ENCODE results near the gene LHFPL3.

Gene LHFPL3

GRCh38 chr7:104773796-104774195, 445.4 kb downstream of the LHFPL3 start:
- TF ChIP-seq CTCF (IDR thresholded peaks at IDR 0.05; ENCODE audit: low read length) (no peak), EZH2 (optimal IDR thresholded peaks at IDR 0.05; ENCODE audit: low read depth, low read length) (no peak), EZH2phosphoT487 (IDR thresholded peaks at IDR 0.05; ENCODE audit: low read length) (no peak)

DNA sequence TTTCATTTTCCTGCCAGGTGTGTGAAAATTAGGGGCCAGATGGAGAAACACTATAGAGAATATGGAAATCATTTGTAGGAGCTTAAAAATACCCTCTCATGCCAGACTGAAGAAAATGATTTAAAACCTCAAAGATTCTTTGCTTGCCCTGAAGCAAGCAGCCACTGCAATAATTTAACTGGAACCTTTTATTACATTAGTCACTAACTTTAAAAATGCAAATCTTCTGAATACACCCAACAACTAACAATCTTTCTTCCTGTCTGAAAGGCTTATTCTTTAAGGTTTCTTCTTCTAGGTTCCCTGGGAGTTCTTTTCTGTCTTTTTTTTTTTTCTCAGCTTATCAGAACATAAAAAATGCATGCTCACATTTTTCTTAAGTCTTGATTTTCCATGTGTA, 447.1 kb downstream of the LHFPL3 start:
- Histone ChIP-seq H3K27me3 (replicated peaks; ENCODE audit: insufficient read depth, low read length) (no peaks in the 10 kb centered on the region), H3K9me2 (replicated peaks; ENCODE audit: insufficient read depth, low read length) (no peaks in the 10 kb centered on the region), H3K4me3 (ENCODE audit: low read length) (no peak overlapping the region)

More at GRCh38 chr7:104773796-104774195, 445.4 kb downstream of the LHFPL3 start:
- Histone ChIP-seq H3K9me3 (replicated peaks; ENCODE audit: insufficient read depth, low read length) (no peaks in the 10 kb centered on the region), H3K4me3 (ENCODE audit: low read length) (no peak overlapping the region), H3F3A (ENCODE audit: insufficient read depth, low read length) (no peaks in the 10 kb centered on the region), H3K36me3 (replicated peaks; ENCODE audit: insufficient read depth, low read length) (no peaks in the 10 kb centered on the region), H3K4me2 (ENCODE audit: low read depth, low read length) (no peak overlapping the region), H2AFZ (ENCODE audit: low read length) (no peak overlapping the region), H3K4me1 (ENCODE audit: low read length) (no peaks in the 10 kb centered on the region), H3K27me3 (replicated peaks; ENCODE audit: insufficient read depth, low read length) (no peaks in the 10 kb centered on the region), H3K27ac (ENCODE audit: low read length) (no peak overlapping the region), H3K79me2 (ENCODE audit: low read length) (no peaks in the 10 kb centered on the region), H3K9me2 (replicated peaks; ENCODE audit: insufficient read depth, low read length) (no peaks in the 10 kb centered on the region), H4K20me1 (ENCODE audit: insufficient read depth, low read length) (no peaks in the 10 kb centered on the region), H3K9ac (ENCODE audit: low read length) (no peak overlapping the region)
- DNase-seq = no peak

GRCh38 chr7:104777301-104777800, 448.9 kb downstream of the LHFPL3 start:
- H4K20me1 ChIP-seq (ENCODE audit: insufficient read depth, low read length) = no peaks in the 10 kb centered on the region
- H3K9me3 ChIP-seq (replicated peaks; ENCODE audit: insufficient read depth, low read length) = no peaks in the 10 kb centered on the region
- no peaks in the 10 kb centered on the region for H3K9me2 ChIP-seq (replicated peaks; ENCODE audit: insufficient read depth, low read length)
- H3F3A ChIP-seq (ENCODE audit: insufficient read depth, low read length) = no peaks in the 10 kb centered on the region
- H3K79me2 ChIP-seq (ENCODE audit: low read length) = no peaks in the 10 kb centered on the region
- H3K4me2 ChIP-seq (ENCODE audit: low read depth, low read length) = no peak overlapping the region
- H2AFZ ChIP-seq (ENCODE audit: low read length) = no peak overlapping the region
- no peak overlapping the region for H3K9ac ChIP-seq (ENCODE audit: low read length)
- no peak overlapping the region for H3K27ac ChIP-seq (ENCODE audit: low read length)
- DNase-seq = no peak
- no peak overlapping the region for H3K4me3 ChIP-seq (ENCODE audit: low read length)
- TF ChIP-seq CTCF (IDR thresholded peaks at IDR 0.05; ENCODE audit: low read length) = no peak
- no peak for TF ChIP-seq EZH2 (optimal IDR thresholded peaks at IDR 0.05; ENCODE audit: low read depth, low read length)
- H3K4me1 ChIP-seq (ENCODE audit: low read length) = no peaks in the 10 kb centered on the region
- no peaks in the 10 kb centered on the region for H3K36me3 ChIP-seq (replicated peaks; ENCODE audit: insufficient read depth, low read length)
- H3K27me3 ChIP-seq (replicated peaks; ENCODE audit: insufficient read depth, low read length) = no peaks in the 10 kb centered on the region

More for the DNA sequence above, 447.1 kb downstream of the LHFPL3 start:
- H3K79me2 ChIP-seq (ENCODE audit: low read length) = no peaks in the 10 kb centered on the region
- H2AFZ ChIP-seq (ENCODE audit: low read length) = no peak overlapping the region
- no peak overlapping the region for H3K4me2 ChIP-seq (ENCODE audit: low read depth, low read length)
- TF ChIP-seq EZH2phosphoT487 (IDR thresholded peaks at IDR 0.05; ENCODE audit: low read length) (no peak), EZH2 (optimal IDR thresholded peaks at IDR 0.05; ENCODE audit: low read depth, low read length) (no peak), CTCF (IDR thresholded peaks at IDR 0.05; ENCODE audit: low read length) (no peak)
- H3K9ac ChIP-seq (ENCODE audit: low read length) = no peak overlapping the region
- no peaks in the 10 kb centered on the region for H4K20me1 ChIP-seq (ENCODE audit: insufficient read depth, low read length)
- no peaks in the 10 kb centered on the region for H3K36me3 ChIP-seq (replicated peaks; ENCODE audit: insufficient read depth, low read length)
- no peaks in the 10 kb centered on the region for H3F3A ChIP-seq (ENCODE audit: insufficient read depth, low read length)
- no peak overlapping the region for H3K27ac ChIP-seq (ENCODE audit: low read length)
- H3K4me1 ChIP-seq (ENCODE audit: low read length) = no peaks in the 10 kb centered on the region
- DNase-seq = no peak
- no peaks in the 10 kb centered on the region for H3K9me3 ChIP-seq (replicated peaks; ENCODE audit: insufficient read depth, low read length)
